Measurements from ENCODE around the gene GTF2E1.
"Not testable (repeated sequence)": the region's sequence is repeated elsewhere in the genome, so short reads cannot be mapped to it uniquely, and the experiment has no call there.

Gene GTF2E1

DNA sequence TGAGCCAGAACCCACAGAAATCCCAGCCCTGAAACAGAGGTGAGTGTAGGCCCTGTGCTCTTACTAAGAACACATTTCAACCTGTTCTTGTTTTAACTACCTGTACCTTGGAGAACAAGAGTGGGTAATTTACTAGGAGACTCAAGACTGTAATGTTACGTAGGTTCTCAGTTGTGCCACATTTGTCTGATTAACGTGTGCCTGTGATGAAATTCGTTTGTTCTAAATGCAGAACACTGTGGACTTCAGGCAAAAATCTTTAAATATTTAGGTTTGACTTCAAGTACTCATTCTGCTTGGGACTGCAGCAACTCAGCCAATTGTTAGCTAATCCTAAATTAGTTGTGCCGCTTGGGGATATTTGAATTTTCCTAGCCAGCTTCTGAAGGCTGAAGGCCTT, 28.3 kb downstream of the GTF2E1 start:
- peaks cover 5% of the 10 kb centered on the region for H3K36me3 Mint-ChIP-seq
- peaks cover 23% of the 10 kb centered on the region for H3K4me1 Mint-ChIP-seq
- ATAC-seq (no peak), DNase-seq (ENCODE audit: low spot score in 2 of 2) (no peak)
- no peak overlapping the region for H3K27ac Mint-ChIP-seq
- H3K9me3 Mint-ChIP-seq, result no peaks in the 10 kb centered on the region
- H3K4me3 Mint-ChIP-seq, result no peak overlapping the region

DNA sequence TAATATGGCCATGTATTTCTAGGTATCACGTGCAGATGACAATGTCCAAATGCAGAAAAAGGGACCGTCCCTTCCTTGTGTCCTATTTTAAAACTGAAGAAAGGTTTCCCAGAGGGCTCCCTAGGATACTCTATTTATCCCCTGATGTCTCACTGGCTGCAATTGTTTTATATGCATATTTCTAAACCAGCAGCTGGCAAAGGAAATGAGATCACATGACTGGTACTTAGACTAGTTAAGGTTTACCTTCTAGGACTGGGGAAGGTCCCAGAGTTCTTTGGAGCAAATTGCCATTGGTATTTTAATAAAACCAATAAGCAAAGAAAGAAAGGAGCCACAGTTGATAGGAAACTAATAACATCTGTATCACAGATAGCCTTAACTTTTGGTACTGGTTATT, 29.5 kb downstream of the GTF2E1 start:
- ATAC-seq (no peak), DNase-seq (ENCODE audit: low spot score in 2 of 2) (no peak)
- no peaks in the 10 kb centered on the region for H3K9me3 Mint-ChIP-seq
- H3K36me3 Mint-ChIP-seq, result peaks cover 5% of the 10 kb centered on the region
- no peak overlapping the region for H3K27ac Mint-ChIP-seq
- no peak overlapping the region for H3K4me3 Mint-ChIP-seq
- peaks cover 15% of the 10 kb centered on the region for H3K4me1 Mint-ChIP-seq

DNA sequence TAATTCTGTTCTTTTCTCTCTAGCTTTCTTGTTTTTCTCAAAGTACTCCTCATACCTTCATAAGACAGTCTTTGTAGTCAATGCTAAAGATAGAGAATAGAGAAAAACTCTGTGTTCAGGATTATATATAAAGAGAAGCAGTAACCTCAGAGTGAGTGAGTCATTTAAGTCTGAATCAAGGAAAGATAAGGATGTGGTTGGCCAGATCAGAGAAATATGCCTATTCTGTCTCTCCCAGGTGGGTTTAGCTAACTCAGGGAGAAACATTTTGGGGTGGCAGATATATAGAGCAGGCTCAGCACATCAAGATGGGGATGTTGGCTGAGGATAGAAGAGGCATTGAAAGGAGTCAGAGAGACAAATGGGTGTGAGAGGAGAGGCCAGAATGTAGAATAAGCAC, 31.4 kb downstream of the GTF2E1 start:
- Mint-ChIP-seq H3K4me1 (peaks cover 6% of the 10 kb centered on the region), H3K36me3 (peaks cover 13% of the 10 kb centered on the region), H3K4me3 (no peak overlapping the region), H3K27ac (no peak overlapping the region), H3K9me3 (no peaks in the 10 kb centered on the region)
- peak; percentile 98 for ATAC-seq
- no peak for DNase-seq (ENCODE audit: low spot score in 2 of 2)

- H3K9me3 Mint-ChIP-seq, result no peaks in the 10 kb centered on the region
- peaks cover 15% of the 10 kb centered on the region for H3K36me3 Mint-ChIP-seq
- H3K4me3 Mint-ChIP-seq, result no peak overlapping the region
- H3K27ac Mint-ChIP-seq, result no peak overlapping the region
- ATAC-seq (no peak), DNase-seq (ENCODE audit: low spot score in 2 of 2) (no peak)
- H3K4me1 Mint-ChIP-seq, result no peaks in the 10 kb centered on the region
These were observed 32.9 kb downstream of the GTF2E1 start for GRCh38 chr3:120775411-120775810.

GRCh38 chr3:120778776-120779175, 36.2 kb downstream of the GTF2E1 start:
- H3K4me3 Mint-ChIP-seq, result no peak overlapping the region
- DNase-seq (ENCODE audit: low spot score in 2 of 2), result no peak
- H3K27ac Mint-ChIP-seq, result no peak overlapping the region
- no peaks in the 10 kb centered on the region for H3K9me3 Mint-ChIP-seq
- H3K36me3 Mint-ChIP-seq, result peaks cover 31% of the 10 kb centered on the region
- peaks cover 6% of the 10 kb centered on the region for H3K4me1 Mint-ChIP-seq
- no peak for ATAC-seq

DNA sequence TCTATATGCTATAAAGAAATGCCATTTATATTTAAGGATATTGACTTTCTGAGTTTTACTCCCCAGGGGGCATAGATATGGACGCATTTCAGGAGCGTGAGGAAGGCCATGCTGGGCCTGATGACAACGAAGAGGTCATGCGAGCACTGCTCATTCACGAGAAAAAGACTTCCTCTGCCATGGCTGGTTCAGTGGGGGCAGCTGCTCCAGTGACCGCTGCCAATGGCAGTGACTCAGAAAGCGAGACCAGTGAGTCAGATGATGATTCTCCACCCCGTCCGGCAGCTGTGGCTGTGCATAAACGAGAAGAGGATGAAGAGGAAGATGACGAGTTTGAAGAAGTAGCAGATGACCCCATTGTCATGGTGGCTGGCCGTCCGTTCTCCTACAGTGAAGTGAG, 38.4 kb downstream of the GTF2E1 start:
- no peak overlapping the region for H3K27ac Mint-ChIP-seq
- H3K4me3 Mint-ChIP-seq, result no peak overlapping the region
- DNase-seq (ENCODE audit: low spot score in 2 of 2) (no peak), ATAC-seq (peak; percentile 91)
- peaks cover 31% of the 10 kb centered on the region for H3K36me3 Mint-ChIP-seq
- no peaks in the 10 kb centered on the region for H3K9me3 Mint-ChIP-seq
- peaks cover 6% of the 10 kb centered on the region for H3K4me1 Mint-ChIP-seq

DNA sequence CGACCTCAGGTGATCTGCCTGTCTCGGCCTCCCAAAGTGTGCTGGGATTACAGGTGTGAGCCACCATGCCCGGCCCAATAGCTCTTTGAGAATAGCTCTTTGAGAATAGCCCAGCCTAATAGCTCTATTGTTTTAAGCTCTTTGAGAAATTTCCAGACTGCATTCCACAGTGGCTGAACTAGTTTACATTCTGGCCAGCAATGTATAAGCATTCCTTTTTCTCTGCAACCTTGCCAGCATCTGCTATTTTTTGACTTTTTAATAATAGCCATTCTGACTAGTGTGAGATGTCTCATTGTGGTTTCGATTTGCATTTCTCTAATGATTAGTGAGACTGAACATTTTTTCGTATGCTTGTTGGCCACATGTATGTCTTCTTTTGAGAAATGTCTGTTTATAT, 43.3 kb downstream of the GTF2E1 start:
- not testable (repeated sequence) for H3K4me1 Mint-ChIP-seq; ATAC-seq; DNase-seq (ENCODE audit: low spot score in 2 of 2); H3K27ac Mint-ChIP-seq; H3K9me3 Mint-ChIP-seq; H3K4me3 Mint-ChIP-seq
- peaks cover 19% of the 10 kb centered on the region for H3K36me3 Mint-ChIP-seq

DNA sequence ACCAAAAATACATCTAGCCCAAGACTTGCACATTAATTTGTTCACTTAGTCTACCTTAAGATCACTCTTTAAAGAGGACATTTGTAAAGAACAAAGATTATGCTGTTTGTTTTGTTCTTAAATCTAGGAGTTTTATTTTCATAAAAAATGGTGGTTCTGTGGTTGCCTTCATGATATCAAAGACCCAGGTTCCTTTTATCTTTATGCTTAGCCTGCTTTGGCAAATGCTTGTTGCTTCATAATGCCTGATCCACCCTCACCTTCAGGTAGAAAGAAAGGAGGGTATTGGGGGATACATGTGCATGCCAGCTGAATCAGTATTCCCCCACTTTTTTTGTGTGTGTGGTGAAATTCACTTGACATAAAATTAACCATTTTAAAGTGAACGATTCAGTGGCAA, 48.5 kb downstream of the GTF2E1 start:
- Mint-ChIP-seq H3K9me3 (no peaks in the 10 kb centered on the region), H3K4me1 (no peaks in the 10 kb centered on the region), H3K4me3 (no peak overlapping the region), H3K27ac (no peak overlapping the region), H3K36me3 (no peaks in the 10 kb centered on the region)
- no peak for ATAC-seq
- DNase-seq (ENCODE audit: low spot score in 2 of 2), result no peak

GRCh38 chr3:120791913-120792312, 49.4 kb downstream of the GTF2E1 start:
- no peak for ATAC-seq

DNA sequence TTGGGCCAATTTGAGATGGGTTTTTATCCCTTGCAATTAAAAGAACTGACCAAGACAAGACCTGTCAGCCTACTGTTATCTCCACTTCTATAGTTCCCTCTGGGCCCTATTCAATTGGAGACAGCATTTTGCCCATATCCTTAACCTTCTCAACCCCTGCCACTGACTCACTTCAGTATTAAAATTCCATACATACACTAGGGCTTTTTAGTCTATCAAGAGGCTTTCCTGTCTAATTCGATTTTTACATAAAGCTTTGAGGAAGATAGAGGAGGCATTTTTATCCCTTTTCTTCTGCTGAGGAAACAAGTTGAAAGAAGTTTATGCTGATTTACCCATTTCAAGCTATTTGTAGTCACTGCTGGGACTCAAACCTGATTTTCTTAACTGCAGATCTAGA, 51.1 kb downstream of the GTF2E1 start:
- no peaks in the 10 kb centered on the region for H3K36me3 Mint-ChIP-seq
- no peak overlapping the region for H3K4me3 Mint-ChIP-seq
- no peaks in the 10 kb centered on the region for H3K9me3 Mint-ChIP-seq
- H3K4me1 Mint-ChIP-seq, result no peaks in the 10 kb centered on the region
- no peak for DNase-seq (ENCODE audit: low spot score in 2 of 2)
- H3K27ac Mint-ChIP-seq, result no peak overlapping the region
- no peak for ATAC-seq

More at GRCh38 chr3:120791913-120792312, 49.4 kb downstream of the GTF2E1 start:
- H3K4me3 Mint-ChIP-seq, result no peak overlapping the region
- no peaks in the 10 kb centered on the region for H3K36me3 Mint-ChIP-seq
- H3K4me1 Mint-ChIP-seq, result no peaks in the 10 kb centered on the region
- DNase-seq (ENCODE audit: low spot score in 2 of 2), result no peak
- H3K9me3 Mint-ChIP-seq, result no peaks in the 10 kb centered on the region
- H3K27ac Mint-ChIP-seq, result no peak overlapping the region

- Mint-ChIP-seq H3K27ac (no peak overlapping the region), H3K4me3 (no peak overlapping the region), H3K4me1 (no peaks in the 10 kb centered on the region), H3K36me3 (no peaks in the 10 kb centered on the region), H3K9me3 (no peaks in the 10 kb centered on the region)
- ATAC-seq (peak; percentile 91), DNase-seq (ENCODE audit: low spot score in 2 of 2) (peak; percentile 73 to 89)
These were observed 52.6 kb downstream of the GTF2E1 start for GRCh38 chr3:120795017-120795648.

DNA sequence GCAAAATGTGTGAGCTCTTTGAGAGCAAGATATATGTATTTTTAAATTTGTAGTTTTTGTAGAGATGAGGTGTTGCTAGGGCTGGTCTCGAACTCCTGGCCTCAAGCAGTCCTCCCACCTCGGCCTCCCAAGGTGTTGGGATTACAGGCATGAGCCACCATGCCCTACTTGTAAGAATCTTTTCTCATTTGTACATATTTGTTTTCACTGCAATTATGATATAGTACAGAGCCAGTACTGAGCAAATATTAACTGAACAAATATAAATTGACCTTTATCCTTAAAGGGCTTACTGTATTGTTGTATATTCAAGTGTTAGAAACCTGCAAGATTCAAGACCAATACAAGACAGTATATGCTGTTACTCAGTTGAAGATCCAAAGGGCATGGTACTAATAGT, 53.4 kb downstream of the GTF2E1 start:
- Mint-ChIP-seq H3K4me1 (no peaks in the 10 kb centered on the region), H3K27ac (no peak overlapping the region), H3K36me3 (no peaks in the 10 kb centered on the region), H3K9me3 (no peaks in the 10 kb centered on the region), H3K4me3 (no peak overlapping the region)
- no peak for DNase-seq (ENCODE audit: low spot score in 2 of 2)
- ATAC-seq, result no peak

GRCh38 chr3:120796976-120797375, 54.4 kb downstream of the GTF2E1 start:
- DNase-seq (ENCODE audit: low spot score in 2 of 2), result no peak
- Mint-ChIP-seq H3K36me3 (no peaks in the 10 kb centered on the region), H3K4me1 (no peaks in the 10 kb centered on the region), H3K9me3 (no peaks in the 10 kb centered on the region), H3K27ac (no peak overlapping the region), H3K4me3 (no peak overlapping the region)
- no peak for ATAC-seq

- H3K36me3 Mint-ChIP-seq, result no peaks in the 10 kb centered on the region
- H3K27ac Mint-ChIP-seq, result no peak overlapping the region
- DNase-seq (ENCODE audit: low spot score in 2 of 2) (no peak), ATAC-seq (no peak)
- H3K9me3 Mint-ChIP-seq, result no peaks in the 10 kb centered on the region
- no peaks in the 10 kb centered on the region for H3K4me1 Mint-ChIP-seq
- H3K4me3 Mint-ChIP-seq, result no peak overlapping the region
These were observed 55.3 kb downstream of the GTF2E1 start for GRCh38 chr3:120797857-120798256.

GRCh38 chr3:120798346-120798745, 55.8 kb downstream of the GTF2E1 start:
- no peaks in the 10 kb centered on the region for H3K36me3 Mint-ChIP-seq
- no peak for DNase-seq (ENCODE audit: low spot score in 2 of 2)
- no peaks in the 10 kb centered on the region for H3K4me1 Mint-ChIP-seq
- ATAC-seq, result no peak
- no peaks in the 10 kb centered on the region for H3K9me3 Mint-ChIP-seq
- H3K27ac Mint-ChIP-seq, result no peak overlapping the region
- H3K4me3 Mint-ChIP-seq, result no peak overlapping the region

DNA sequence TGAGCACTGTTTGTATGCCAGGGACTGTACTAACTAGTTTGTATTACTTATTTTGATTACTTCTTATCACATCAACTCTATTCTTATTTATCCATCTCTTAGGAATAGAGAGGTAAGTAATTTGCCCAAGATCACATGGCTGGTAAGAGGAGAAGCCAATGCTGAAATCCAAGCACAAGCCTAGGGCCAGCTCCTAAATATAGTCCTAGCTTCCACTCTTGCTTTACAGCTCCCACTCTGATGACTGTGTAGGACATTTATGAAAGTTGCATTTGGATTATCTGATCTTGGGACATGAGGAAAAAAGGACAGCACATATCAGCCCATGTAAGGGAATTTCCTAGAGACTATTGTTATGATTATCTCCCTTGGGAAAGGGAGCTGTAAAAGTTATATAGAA, 58.1 kb downstream of the GTF2E1 start:
- Mint-ChIP-seq H3K4me1 (no peaks in the 10 kb centered on the region), H3K36me3 (no peaks in the 10 kb centered on the region), H3K4me3 (no peak overlapping the region), H3K27ac (no peak overlapping the region), H3K9me3 (no peaks in the 10 kb centered on the region)
- no peak for DNase-seq (ENCODE audit: low spot score in 2 of 2)
- no peak for ATAC-seq

GRCh38 chr3:120801484-120801883, 58.9 kb downstream of the GTF2E1 start:
- Mint-ChIP-seq H3K4me1 (no peaks in the 10 kb centered on the region), H3K9me3 (no peaks in the 10 kb centered on the region), H3K4me3 (no peak overlapping the region), H3K27ac (no peak overlapping the region), H3K36me3 (no peaks in the 10 kb centered on the region)
- ATAC-seq (no peak), DNase-seq (ENCODE audit: low spot score in 2 of 2) (no peak)

All from stimulated activated effector memory CD8-positive, alpha-beta T cell treated with anti-CD3 and anti-CD28 coated beads, Interleukin-12 subunit alpha, Interleukin-12 subunit beta, amount 100 ng/mL, for 72 hours (primary cell).